ENCODE results near the gene MGAT4B. TPM values are rescaled to one million over a fixed set of nuclear protein-coding genes. Genes with fewer than 3 reads are reported as not detected.

The MGAT4B gene
- total RNA-seq, 1 experiment from 2014 or later: 60.5 TPM

DNA sequence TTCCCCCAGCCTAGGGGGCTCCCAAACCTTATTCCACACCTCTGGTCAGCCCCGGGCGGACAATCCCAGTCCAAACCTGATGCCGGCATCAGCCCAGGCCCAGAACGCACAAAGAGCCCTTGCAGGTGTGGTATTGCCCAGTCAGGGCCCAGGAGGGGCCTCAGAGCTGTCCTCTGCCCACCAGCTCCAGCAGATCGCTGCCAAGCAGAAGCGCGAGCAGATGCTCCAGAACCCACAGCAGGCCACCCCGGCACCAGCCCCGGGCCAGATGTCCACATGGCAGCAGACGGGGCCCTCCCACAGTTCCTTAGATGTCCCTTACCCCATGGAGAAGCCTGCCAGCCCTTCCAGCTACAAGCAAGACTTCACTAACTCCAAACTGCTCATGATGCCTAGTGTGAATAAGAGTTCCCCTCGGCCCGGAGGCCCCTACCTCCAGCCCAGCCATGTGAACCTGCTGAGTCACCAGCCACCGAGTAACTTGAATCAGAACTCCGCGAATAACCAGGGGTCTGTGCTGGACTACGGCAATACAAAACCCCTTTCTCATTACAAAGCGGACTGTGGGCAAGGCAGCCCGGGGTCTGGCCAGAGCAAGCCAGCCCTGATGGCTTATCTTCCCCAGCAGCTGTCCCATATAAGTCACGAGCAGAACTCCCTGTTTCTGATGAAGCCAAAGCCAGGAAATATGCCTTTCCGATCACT, 40.5 kb downstream of the MGAT4B start:
- no peak overlapping the region for H3K4me3 ChIP-seq
- no peak for DNase-seq
- H3K9me3 ChIP-seq (replicated peaks): no peaks in the 10 kb centered on the region
- peaks cover 49% of the 10 kb centered on the region for H3K36me3 ChIP-seq
- H3K27me3 ChIP-seq: no peaks in the 10 kb centered on the region
- peaks cover 21% of the 10 kb centered on the region; the same call in 1 of the 2 replicates for H3K4me1 ChIP-seq
- H3K27ac ChIP-seq: no peak overlapping the region

DNA sequence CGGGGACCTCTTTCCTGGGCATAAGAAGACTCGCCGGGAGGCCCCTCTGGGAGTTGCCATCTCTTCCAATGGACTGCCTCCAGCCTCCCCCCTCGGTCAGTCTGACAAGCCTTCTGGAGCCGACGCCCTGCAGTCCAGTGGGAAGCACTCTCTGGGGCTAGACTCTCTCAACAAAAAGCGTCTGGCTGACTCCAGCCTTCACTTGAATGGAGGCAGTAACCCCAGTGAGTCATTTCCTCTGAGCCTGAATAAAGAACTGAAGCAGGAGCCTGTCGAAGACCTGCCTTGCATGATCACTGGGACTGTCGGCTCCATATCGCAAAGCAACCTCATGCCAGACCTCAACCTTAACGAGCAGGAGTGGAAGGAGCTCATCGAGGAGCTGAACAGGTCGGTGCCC, 41.3 kb downstream of the MGAT4B start:
- no peak overlapping the region for H3K27ac ChIP-seq
- no peaks in the 10 kb centered on the region for H3K27me3 ChIP-seq
- H3K4me3 ChIP-seq: no peak overlapping the region
- H3K9me3 ChIP-seq (replicated peaks): no peaks in the 10 kb centered on the region
- H3K36me3 ChIP-seq: peaks cover 42% of the 10 kb centered on the region
- peaks cover 21% of the 10 kb centered on the region; the same call in 1 of the 2 replicates for H3K4me1 ChIP-seq
- DNase-seq: no peak

DNA sequence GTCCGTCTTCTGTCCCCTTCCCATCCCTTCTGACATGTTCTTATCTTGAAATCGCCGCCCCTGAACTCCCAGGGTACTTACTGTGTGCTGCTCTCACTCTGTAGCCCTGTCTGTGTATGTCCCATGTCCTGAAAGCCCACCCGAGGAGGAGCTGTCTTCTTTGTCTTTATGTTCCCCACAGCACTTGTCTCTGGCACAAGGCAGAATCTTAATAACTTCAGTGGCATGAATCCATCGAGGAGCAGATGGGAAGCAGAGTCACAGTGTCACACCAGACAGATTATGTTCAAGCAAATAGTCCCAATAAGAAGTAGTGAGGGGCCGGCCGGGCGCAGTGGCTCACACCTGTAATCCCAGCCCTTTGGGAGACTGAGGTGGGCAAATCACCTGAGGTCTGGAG, 42.6 kb downstream of the MGAT4B start:
- DNase-seq: no peak
- Histone ChIP-seq H3K27ac (no peak overlapping the region), H3K36me3 (peaks cover 31% of the 10 kb centered on the region), H3K4me1 (peaks cover 26% of the 10 kb centered on the region; the same call in 1 of the 2 replicates), H3K27me3 (no peaks in the 10 kb centered on the region), H3K9me3 (replicated peaks) (no peaks in the 10 kb centered on the region), H3K4me3 (no peak overlapping the region)

DNA sequence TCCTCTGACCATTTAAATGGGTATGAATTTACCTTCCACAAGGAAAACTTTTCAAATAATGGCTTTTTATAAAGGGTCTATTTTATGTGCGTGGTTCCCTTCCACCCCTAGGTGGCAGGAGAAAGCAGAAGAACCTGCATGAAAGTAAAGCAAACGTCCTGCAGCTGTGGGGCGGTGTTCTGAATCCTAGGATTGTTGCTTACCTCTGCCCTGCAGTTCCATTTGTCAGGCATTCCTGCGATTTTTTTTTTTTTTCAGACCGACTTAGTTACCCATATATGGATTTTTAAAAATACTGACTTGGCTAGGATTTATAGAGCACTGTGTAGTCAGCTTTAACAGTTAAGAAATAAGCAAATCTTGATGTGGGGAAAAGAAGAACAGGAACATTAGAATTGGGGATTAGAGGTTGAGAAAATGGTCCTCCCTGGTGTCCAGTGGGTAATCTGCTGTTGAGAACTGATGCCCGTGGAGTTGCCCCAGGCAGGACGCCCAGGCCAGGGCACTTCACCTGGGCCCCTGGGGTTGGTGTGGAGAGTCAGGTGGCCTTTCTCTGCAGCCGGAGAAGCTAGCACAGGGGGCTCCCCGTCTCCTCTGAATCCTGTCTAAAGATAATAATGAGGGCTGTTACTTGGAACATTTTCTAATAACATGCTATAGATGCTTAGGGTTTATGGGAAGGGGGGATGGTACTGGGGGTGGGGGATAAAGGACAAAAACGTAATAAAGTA, 43.3 kb downstream of the MGAT4B start:
- Histone ChIP-seq H3K27me3 (no peaks in the 10 kb centered on the region), H3K36me3 (peaks cover 24% of the 10 kb centered on the region), H3K9me3 (replicated peaks) (no peaks in the 10 kb centered on the region), H3K27ac (no peak overlapping the region), H3K4me3 (no peak overlapping the region), H3K4me1 (peaks cover 26% of the 10 kb centered on the region; the same call in 1 of the 2 replicates)
- peak; percentile 73 to 81 for DNase-seq

DNA sequence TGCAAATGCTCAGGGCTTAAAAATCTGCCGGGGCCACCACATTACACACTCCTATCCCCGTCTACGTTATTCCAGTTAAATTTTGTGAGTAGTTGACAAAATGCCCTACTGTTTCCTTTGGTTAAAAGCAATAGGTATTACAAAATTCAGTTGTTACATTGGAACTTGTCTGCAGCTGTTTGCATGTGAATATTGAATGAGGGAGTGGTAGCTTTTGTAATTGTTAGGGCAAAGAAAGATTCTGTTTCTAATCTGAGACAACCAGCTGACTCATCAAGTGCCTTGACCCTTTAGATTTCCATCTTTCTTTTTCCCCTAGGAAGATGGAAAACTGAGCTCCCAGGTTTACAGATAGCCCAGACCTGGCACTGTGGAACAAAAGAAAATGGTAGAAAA, 43.9 kb downstream of the MGAT4B start:
- H3K4me3 ChIP-seq: no peak overlapping the region
- no peaks in the 10 kb centered on the region for H3K9me3 ChIP-seq (replicated peaks)
- H3K36me3 ChIP-seq: peaks cover 23% of the 10 kb centered on the region
- H3K27ac ChIP-seq: no peak overlapping the region
- H3K27me3 ChIP-seq: no peaks in the 10 kb centered on the region
- H3K4me1 ChIP-seq: peaks cover 26% of the 10 kb centered on the region; the same call in 1 of the 2 replicates
- no peak for DNase-seq

DNA sequence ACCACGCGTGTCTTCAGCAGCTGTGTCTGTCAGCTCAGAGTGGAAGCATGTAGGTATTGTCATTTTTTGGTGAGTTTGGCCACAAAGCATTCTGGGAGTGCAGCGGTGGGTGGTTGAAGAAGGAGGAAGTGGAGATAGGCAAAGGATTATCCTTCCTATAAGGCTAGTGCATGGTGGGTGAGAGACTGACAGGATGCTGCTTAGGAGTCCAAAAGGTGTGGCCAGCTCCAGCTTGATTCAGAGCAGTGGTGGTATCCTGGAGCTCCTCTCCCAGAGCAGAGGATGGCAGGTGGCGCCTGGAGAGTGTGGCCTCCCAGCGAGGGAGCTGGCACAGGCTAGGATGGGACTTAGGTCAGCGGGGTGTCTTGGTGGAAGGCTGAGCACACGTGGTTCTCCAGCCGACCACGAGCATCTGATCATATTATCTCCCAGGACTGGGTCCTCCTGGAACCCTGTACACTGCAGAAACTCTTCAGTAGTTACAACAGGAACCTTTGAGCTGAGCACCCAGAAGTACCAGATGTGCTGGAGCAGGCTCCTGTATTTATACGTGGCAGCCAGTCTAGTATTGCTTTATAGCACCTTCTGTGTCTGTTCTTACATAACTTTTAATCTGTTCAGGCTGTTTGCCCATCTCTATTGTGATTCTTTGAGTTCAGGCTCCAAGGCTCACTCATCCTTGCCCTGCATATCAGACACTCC, 44.4 kb downstream of the MGAT4B start:
- Histone ChIP-seq H3K27me3 (no peaks in the 10 kb centered on the region), H3K36me3 (peaks cover 18% of the 10 kb centered on the region), H3K4me1 (peaks cover 26% of the 10 kb centered on the region; the same call in 1 of the 2 replicates), H3K27ac (no peak overlapping the region), H3K9me3 (replicated peaks) (no peaks in the 10 kb centered on the region), H3K4me3 (no peak overlapping the region)
- DNase-seq: peak; percentile 28 to 38

DNA sequence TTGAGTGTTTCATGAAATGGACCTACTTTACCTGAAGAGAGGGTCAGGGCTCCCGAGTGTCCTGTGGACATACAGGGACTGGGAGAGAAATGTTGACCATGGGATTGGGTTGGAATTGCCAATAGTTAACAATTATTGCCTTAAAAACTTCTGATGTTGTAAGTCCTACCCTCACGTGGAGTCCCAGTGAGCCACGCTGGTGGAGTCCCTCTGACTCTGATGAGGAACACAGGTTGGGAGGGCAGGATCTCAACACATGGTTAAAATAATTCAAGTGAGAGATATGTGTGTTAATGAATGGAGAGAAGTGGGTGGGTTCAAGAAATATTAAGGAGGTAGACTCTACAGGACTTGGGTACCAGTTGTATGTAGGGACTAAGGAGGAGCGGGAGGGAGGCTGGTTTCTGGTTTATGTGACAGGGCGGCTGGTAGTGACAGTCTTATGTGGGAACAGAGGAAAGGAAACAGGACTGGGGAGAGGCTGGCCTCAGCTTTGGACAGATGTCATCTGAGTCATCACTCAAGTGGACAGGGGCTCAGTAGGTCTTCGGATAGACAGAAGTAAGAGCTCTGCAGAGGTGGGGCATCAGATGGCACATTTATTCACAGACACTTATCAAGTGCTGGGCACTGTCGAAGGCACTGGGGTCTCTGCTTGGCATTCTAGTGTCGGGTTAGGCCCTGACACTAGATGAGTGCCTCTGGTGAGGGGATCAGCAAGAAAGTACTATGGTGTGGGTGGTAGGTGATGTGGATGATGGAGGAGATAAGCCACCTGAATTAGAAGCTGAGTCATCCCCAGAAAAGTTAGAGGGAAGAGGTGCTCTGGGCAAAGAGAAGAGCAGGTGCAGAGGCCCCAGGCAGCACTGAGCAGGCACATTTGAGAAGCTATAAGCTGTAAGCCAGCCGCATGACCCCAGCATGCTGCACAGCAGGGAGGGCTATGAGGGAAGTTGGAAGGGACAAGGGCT, 46.8 kb downstream of the MGAT4B start:
- no peak overlapping the region for H3K27ac ChIP-seq
- peak in 1 of 2 experiments; percentile 13 for DNase-seq
- no peaks in the 10 kb centered on the region for H3K36me3 ChIP-seq
- peaks cover 26% of the 10 kb centered on the region; the same call in 1 of the 2 replicates for H3K4me1 ChIP-seq
- H3K27me3 ChIP-seq: no peaks in the 10 kb centered on the region
- H3K4me3 ChIP-seq: no peak overlapping the region
- no peaks in the 10 kb centered on the region for H3K9me3 ChIP-seq (replicated peaks)

DNA sequence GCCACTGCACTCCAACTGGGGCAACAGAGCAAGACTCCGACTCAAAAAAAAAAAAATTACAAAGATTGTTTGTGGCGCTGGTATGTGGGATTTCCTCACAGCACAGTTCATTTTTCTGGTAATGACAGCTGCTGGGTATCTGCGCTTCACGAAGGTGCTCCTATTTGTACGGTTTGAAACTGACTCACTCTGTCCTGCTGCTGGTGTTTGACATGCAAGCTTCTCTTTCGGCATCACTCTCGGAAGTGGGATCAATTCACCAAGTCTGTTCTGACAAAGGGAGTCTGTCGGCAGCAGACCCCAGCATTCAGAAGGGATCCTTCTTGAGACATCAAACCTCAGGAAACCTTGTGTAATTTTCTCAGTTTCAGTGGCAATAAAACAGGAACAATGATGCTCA, 47.7 kb downstream of the MGAT4B start:
- H3K4me3 ChIP-seq: no peak overlapping the region
- H3K27me3 ChIP-seq: no peaks in the 10 kb centered on the region
- peaks cover 26% of the 10 kb centered on the region; the same call in 1 of the 2 replicates for H3K4me1 ChIP-seq
- H3K9me3 ChIP-seq (replicated peaks): no peaks in the 10 kb centered on the region
- no peak overlapping the region for H3K27ac ChIP-seq
- DNase-seq: no peak
- no peaks in the 10 kb centered on the region for H3K36me3 ChIP-seq

DNA sequence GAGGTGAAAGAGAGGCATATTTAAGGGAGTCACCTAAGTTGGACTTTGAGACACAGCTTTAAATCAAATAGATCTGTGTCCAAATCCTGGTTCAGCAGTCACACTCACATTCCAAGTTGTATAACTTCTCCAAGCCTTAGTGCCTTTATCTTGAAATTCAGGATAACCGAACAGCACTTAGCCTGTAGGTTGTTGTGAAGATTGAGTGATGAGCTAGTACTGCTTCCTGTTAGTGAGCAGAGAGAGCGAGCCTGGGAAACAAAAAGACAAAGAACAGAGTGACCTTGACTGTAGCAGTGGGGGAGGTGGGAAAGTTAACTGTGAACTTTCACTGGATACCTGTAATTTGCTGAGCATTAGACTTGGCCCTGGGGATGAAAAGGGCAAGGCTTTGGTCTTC, 51.6 kb downstream of the MGAT4B start:
- no peaks in the 10 kb centered on the region for H3K9me3 ChIP-seq (replicated peaks)

DNA sequence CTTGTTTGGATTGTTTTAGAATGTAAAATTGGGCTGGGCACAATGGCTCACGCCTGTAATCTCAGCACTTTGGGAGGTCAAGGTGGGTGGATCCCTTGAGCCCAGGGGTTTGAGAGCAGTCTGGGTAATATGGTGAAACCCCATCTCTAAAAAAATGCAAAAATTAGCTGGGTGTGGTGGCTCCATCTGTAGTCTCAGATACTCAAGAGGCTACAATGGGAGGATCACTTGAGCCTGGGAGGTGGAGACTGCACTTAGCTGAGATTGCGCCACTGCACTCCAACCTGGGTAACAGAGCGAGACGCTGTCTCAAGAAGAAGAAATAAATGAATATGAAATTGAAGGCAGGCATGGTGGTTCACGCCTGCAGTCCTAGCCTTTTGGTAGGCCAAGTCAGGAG, 52.7 kb downstream of the MGAT4B start:
- no peak for DNase-seq
- Histone ChIP-seq H3K27me3 (no peaks in the 10 kb centered on the region), H3K36me3 (peaks cover 13% of the 10 kb centered on the region), H3K27ac (no peak overlapping the region), H3K4me3 (no peak overlapping the region), H3K9me3 (replicated peaks) (no peaks in the 10 kb centered on the region), H3K4me1 (no peaks in the 10 kb centered on the region)

More for the DNA sequence above, 51.6 kb downstream of the MGAT4B start:
- DNase-seq: no peak
- no peak overlapping the region for H3K27ac ChIP-seq
- H3K4me3 ChIP-seq: no peak overlapping the region
- H3K4me1 ChIP-seq: 0 out of 2 replicates have a peak, but pooled peaks cover 5% of the 10 kb centered on the region
- no peaks in the 10 kb centered on the region for H3K27me3 ChIP-seq
- H3K36me3 ChIP-seq: peaks cover 5% of the 10 kb centered on the region; the same call in 1 of the 2 replicates

DNA sequence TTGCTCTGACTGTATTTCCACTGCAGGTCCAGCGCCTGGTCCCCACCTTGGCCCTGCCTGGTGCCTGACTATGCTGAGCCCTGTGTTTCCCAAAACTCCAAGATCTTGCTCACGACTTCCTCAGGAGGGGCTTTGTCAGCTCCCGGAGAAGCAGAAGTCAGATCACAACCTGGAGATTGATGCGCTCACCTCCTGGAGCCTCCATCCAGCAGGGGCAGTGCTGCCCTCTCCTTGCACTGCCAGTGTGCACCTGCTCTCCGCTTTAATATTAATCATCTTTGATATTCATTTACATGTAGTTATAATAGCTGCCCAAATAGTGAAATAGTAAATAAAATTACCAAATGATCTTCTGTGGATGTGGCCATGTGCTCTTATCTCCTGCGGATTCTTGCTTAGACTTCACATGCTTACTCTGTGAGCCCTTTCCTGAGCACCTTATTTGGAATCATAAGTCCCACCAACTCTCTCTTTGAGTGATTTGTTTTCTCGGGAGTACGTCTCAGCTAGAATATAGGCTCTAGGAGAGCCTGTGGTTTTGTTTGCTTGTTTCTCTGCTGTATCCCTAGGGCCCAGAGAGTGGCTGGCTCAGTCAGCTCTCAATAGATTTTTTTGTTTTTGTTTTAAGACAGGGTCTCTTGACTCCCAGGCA, 56.7 kb downstream of the MGAT4B start:
- no peak for DNase-seq
- Histone ChIP-seq H3K9me3 (replicated peaks) (no peaks in the 10 kb centered on the region; the same call in 1 of the 2 replicates), H3K4me1 (no peaks in the 10 kb centered on the region), H3K27me3 (no peaks in the 10 kb centered on the region), H3K36me3 (peaks cover 19% of the 10 kb centered on the region), H3K27ac (no peak overlapping the region), H3K4me3 (no peak overlapping the region)

DNA sequence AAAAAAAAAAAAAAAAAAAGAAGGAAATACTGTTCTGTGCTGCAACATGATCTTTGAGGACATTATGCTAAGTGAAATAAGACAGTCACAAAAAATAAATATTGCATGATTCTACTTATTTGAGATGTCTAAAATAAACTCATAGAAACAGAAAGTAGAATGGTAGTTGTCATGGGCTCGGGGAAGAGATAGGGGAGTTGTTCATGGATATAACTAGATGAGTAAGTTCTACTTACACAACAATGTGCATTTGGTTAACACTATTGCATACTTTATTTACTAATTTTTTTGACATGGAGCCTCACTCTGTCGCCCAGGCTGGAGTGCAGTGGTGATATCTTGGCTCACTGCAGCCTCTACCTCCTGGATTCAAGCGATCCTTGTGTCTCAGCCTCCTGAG, 58.9 kb downstream of the MGAT4B start:
- DNase-seq: no peak
- Histone ChIP-seq H3K9me3 (replicated peaks) (no peaks in the 10 kb centered on the region; the same call in 1 of the 2 replicates), H3K4me1 (no peaks in the 10 kb centered on the region), H3K27me3 (no peaks in the 10 kb centered on the region), H3K36me3 (peaks cover 21% of the 10 kb centered on the region), H3K27ac (no peak overlapping the region), H3K4me3 (no peak overlapping the region)
